LHCN-M2 (cell line): Measurements from ENCODE around the gene STK4. TPM values are rescaled to one million over a fixed set of nuclear protein-coding genes. Genes with fewer than 3 reads are reported as not detected.
"Not testable (repeated sequence)": the region's sequence is repeated elsewhere in the genome, so short reads cannot be mapped to it uniquely, and the experiment has no call there.

ENCODE experiments used
- DNase-seq: peaks from one replicate; pipeline ENCODE4 v3.0.0-alpha.2; 2012; ENCODE audit warnings: low read depth
- total RNA-seq: library from RNA; depleted of rRNA; stranded (reverse); fragments of >200 nt; gene quantifications from 2 replicates; pipeline ENCODE4 v1.2.3, GENCODE V29; 2014

STK4 gene
- total RNA-seq, 1 experiment from 2014 or later: 22.3 TPM

DNA sequence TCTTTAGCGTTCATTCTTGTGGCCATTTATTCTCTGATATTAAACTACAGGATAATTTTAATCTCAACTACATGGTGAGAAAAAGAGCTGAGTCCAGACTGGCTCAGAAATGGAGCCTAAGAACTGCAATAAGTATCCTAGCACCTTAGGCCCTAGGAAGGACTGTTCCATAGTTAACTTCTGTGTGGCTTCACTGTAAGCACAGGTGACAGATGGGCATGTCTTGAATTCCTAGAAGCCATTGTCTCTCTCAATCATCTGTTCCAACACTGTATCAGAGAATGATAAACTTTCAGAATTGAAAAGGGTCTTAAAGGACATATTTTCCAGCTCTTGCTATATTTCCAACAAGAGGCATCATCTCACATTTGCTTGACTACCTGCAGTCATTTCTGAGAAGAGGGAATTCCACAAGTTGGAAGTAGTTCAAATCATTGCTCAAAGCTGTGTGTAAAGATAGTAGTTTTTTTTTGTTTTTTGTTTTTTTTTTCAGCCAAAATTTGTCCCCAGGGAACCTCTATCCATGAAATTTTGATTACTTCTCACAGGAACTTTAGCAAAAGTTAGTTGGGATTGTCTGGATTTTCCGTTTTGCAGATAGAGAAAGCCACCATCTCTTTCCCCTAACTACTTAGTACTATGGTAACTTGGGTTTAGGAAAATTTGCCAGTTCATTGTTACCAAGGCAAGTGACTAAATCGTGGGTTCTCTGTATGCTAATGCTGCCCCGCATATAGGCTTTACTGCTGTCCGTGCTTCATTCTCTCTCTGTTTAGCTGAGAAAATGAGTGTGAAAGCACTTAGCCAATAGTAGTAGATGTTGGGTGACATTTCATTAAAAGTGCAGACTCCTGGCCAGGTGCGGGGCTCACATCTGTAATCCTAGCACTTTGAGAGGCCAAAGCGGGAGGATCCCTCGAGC, 87.4 kb downstream of the STK4 start:
- no peak for DNase-seq

DNA sequence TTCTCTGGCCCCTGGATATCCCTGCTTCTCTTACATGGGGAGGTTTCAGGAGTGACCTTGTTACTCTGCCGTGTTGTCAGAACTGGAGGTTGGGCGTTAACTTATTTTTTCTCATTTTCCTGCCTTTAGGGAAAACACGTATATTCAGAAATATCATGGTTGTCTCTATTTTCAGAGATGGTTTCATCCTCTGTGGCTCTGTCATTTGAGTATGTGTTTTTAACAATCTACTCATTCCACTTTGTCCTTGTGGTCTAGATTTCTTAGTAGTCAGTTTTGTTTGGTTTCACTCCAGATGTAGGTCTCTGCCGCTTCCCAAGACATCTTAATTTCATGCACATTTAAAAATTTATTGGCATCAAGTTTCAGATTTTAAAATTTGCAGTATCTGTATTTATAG, 88.7 kb downstream of the STK4 start:
- DNase-seq: no peak

DNA sequence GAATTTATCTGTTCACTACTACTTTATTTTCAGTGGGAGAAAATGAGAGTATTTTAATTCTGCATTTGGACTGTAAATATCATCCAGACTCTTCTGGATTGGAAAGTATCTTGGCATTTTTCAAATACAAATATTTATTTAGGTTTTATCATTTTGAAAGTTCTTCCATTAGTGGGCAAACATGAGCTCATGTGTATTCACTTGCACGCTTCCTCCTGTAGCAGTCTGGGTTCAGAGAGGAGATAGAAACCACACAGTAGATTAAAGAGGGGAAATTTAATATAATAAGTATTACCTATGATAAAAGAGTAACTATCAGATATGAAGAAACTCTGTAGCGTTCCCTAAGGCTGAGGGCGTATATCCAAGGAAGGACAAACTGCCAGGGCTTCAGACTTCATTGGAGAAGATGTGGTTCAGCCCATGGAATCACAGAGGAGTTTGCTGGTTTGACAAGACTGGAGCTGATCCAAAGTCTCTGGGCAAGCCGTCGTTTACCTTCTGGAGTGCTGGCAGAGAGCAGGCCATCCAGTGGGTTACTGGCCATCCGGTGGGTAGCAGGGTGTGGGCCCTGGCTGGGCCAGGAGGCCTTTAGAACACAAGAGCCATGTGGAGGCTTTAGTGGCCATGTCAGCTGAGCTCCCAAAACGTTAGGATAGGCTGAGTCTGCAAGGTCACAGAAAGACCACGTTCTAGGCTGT, 90.3 kb downstream of the STK4 start:
- DNase-seq: no peak

DNA sequence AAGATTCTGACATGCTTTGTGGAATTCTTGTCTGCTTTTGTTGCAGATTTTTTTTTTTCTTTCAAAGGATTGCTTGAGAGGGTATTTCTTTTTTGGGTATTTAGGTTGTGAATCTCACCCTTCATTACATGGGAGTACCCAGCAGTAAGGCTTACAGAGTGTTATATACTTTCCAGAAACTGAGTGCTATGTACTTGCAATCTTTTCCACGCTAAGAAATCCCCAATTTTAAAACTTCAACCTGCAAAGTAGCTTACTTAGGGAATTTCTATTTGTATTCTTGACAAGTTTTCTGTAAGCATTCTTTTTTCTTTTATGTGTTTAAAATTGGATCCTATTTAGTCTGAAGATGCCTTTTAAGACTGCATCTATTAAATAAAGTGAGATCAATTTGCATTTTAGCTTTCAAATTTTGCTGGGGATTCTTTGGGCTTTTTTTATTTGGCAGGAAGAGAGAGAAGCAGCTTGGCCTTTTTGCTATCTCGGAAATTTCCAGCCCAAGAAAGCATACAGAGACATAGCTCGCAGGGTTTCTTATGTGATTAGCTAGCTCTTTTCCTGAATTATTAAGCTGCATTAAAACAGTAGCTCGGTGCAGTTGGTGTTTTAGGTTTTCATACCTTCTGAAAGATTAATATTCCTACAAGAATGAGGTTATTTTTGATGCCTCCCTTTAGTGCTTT, 92.0 kb downstream of the STK4 start:
- no peak for DNase-seq

DNA sequence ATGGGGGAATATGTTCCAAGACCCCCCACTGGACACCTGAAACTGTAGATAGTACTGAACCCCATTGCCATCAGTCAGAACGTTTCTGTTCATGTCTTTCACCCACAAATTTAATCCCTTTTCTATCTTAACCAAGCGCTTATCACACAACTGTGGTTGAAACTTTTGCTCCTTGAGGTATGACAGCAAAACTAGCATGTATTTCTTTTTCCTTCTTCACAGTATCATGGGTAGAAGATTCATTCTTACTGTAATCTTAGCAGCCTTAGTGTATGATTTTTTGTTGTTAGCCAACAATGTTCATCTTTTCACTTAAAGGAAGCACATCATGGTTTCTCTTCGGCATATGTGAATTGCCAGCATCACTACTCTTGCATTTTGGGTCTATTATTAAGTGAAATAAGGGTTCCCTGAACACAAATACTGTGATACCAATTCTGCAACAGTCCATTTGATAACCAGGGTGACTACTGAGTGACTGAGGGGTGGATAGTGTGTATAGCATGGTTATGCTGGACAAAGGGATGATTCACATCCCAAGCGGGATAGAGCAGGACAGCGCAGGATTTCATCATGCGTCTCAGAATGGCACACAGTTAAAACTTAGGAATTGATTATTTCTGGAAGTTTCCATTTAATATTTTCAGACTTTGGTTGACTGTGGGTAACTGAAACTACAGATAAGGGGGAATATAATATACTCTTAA, 92.9 kb downstream of the STK4 start:
- peak; percentile 82 for DNase-seq

DNA sequence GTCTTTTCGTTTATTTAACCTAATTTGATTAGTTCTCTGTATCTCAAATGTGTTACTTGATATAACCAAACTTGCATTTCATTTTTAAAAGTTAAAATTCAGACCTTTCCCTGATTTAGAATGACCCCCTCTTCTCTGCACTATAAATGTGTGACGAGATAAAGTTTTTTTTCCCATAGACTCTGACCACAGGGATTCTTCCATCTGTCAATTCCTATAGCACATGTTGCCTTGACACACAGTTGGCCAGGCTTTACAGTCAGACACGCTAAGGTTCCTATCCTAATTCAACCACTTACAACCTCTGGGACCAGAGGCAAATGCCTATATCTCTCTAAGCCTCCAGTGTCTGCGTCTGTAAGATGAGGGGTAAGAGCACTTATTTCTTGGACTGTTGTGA, 94.0 kb downstream of the STK4 start:
- no peak for DNase-seq

DNA sequence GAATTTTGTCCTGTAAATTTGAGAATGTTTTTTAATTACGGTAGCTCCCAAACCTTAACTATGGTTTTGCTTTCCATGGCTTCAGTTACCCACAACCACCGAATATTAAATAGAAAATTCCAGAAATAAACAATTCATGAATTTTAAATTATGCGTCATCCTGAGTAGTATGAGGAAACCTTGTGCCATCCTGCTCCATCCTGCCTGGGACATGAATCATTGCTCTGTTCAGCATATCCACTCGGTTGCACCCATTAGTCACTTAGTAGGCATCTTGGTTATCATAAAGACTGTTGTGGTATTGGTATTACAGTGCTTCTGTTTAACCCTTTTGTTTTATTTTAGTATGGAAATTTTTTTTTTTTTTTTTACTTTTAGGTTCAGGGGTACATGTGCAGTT, 94.9 kb downstream of the STK4 start:
- peak; percentile 95 for DNase-seq

DNA sequence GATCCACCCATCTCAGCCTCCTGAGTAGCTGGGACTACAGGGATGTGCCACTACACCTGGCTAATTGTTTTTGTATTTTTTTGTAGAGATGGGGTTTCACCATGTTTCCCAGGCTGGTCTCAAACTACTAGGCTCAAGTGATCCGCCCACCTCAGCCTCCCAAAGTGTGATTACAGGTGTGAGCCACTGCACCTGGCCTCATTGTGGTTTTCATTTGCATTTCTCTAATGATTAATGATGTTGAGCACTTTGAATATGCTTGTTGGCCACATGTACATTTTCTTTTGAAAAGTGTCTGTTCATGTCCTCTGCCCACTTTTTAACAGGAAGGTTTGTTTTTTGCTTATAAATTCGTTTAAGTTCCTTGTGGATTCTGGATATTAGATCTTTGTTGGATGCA, 96.8 kb downstream of the STK4 start:
- DNase-seq: not testable (repeated sequence)

DNA sequence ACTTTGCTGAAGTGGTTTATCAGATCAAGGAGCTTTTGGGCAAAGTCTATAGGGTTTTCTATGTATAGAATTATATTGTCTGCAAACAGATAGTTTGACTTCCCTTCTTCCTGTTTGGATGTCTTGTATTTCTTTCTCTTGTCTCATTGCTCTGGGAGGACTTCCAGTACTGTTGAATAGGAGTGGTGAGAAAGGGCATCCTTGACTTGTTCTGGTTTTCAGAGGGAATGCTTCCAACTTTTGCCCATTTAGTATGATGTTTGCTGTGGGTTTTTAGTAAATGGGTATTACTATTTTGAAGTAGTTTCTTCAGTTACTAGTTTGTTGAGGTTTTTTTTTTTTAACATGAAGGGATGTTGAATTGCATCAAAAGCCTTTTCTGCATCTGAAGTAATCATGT, 98.5 kb downstream of the STK4 start:
- no peak for DNase-seq

DNA sequence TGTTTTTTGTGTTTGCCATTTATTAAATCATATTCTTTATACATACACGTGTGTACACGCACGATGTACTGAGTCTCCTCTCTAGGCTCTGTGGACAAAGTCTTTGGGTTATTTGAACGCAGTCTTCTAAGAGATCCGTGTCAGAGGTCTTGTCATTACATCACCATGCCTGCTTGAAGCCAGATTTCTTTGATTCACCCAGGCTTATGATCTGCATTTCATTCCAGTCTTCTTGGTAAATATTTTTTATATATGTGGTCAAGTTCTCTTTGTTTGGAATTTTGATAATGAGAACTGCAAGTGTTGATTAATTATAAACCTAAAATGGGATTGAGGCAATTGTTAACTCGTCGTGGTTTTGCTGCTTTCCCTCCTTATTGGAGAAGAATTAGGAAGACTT, 100.1 kb downstream of the STK4 start:
- no peak for DNase-seq

DNA sequence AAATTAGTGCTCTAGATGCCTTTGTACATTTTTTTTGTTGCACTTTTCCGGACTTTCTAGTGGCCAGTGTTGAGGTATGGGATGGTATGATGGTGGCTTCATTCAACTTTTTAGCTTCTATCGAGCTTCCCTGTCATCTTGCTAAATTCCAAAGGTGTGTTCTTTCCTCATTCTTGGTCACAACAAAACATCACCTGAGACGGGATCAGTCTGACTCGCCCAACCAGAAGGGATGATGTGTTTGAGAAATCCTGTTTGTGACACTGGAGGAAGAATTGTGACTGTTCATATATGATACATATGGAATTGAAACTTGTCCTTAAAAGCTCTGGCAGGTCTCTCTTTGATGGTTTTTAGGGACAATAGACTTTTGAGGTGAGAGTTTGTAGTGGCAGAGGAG, 100.8 kb downstream of the STK4 start:
- DNase-seq: no peak

DNA sequence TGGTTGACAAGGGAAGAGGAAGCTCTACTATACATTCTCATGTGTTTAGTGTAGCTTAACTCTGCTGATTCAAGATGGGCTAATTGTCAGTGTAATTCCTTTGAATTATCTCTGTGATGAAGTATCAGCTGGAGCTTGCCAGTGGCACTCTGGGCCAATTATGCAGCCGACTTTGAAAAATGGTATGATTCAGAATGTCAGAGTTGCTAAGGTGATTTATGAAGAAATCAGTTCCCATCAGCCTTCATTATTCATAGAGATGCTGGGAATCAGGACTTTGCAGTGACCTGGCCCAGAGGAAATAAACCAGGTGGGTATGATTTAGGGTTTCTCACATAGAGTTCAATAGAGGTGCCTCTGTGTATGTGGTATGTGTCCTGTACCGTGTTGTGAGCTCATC, 101.2 kb downstream of the STK4 start:
- DNase-seq: no peak

DNA sequence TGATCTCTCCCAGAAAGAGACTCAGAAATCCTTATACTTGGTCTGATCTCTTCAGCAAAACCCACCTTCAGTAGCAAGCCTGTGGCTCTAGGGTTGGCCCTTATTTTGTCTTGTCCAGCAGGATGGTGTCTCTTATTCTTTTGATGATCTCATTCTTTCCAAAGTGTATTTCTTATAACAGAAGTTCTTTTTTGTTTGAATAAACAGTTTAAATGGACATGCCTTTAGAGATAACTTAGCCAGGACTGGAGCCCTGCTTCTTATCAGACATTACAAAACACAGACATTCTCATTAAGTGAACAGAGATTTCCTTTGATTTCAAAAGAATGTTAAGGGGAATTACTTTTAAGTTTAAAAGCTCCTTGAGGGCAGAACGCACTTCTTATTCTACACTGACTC, 102.9 kb downstream of the STK4 start:
- DNase-seq: no peak

DNA sequence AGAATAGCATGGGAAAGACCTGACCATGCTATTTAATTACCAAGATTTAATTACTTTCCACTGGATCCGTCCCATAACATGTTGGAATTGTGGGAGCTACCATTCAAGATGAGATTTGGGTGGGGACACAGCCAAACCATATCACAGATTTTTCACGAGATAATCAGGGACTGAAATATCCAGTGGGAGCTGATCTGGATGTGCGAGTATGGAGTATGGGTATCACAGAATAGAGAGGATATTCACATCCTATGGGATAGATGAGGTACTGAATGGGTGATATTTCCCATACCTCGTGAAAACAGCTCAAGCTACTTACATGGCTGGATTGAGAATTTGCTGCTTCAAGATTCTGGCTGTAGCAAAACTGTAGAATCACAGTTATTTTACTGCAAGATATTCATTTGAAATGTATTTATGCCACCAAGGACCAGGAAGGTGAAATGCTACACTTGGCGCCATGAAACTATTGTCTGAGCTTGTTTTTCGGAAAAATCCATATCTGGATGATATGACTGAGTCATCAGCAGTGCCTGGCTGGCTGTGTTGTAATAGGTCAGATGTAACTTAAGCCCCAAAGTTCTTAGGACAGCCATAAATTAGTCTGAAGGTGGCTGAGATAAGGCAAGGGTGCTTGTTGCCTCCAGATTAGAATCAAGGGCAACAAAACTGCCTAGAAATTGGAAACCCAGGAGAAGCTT, 104.8 kb downstream of the STK4 start:
- DNase-seq: peak; percentile 46

DNA sequence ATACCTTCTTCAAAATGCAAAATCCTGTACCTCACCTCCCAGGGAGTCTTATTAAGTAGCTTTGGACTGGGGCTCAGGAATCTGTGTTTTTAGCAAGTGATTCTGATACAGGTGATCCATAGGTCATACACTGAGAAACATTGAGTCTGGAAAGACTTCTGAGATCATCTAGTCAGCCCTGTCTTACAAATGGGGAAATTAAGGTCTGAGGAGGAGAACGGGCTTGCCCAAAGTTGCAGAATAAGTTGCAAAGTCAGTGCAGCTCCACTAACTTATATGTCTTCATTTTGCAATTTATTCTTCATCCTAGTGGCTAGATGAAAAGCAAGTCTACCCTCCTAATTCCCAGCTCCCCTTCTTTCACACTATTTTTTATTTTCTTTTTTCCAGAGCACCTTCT, 105.8 kb downstream of the STK4 start:
- DNase-seq: no peak

DNA sequence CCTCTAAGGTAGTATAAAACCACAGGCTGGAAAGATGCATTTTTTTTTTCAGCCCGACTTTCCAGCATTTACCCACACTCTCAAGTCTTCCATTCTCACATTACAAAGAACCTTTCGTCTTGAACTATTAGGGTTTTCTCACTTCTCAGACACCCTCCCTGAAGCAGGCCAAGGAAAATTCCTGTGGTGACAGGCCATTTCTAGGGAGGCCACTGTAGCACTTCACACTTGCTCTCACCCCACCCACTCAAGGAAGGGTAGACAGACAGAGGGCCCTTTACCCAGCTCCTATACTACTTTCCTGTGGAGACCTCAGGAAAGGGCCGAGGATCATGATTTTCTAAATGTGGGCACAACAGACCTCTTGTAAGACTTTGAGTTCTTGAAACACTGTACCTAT, 106.9 kb downstream of the STK4 start:
- DNase-seq: no peak

DNA sequence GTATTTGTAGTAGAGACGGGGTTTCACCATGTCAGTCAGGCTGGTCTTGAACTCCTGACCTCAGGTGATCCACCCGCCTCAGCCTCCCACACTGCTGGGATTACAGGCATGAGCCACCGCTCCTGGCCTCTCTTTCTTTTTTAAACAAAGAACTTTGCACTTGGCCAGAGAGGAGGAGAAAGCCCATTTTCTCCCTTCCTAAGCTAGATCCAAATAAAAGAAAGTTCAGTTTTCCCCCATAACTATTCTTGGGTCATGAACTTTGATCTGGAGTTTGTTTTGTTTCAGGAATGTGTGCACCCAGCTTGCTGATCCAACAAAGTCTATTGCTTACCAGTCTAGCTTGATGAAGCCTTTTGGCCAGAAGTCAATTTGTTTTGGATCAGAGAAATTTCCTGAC, 111.2 kb downstream of the STK4 start:
- no peak for DNase-seq

DNA sequence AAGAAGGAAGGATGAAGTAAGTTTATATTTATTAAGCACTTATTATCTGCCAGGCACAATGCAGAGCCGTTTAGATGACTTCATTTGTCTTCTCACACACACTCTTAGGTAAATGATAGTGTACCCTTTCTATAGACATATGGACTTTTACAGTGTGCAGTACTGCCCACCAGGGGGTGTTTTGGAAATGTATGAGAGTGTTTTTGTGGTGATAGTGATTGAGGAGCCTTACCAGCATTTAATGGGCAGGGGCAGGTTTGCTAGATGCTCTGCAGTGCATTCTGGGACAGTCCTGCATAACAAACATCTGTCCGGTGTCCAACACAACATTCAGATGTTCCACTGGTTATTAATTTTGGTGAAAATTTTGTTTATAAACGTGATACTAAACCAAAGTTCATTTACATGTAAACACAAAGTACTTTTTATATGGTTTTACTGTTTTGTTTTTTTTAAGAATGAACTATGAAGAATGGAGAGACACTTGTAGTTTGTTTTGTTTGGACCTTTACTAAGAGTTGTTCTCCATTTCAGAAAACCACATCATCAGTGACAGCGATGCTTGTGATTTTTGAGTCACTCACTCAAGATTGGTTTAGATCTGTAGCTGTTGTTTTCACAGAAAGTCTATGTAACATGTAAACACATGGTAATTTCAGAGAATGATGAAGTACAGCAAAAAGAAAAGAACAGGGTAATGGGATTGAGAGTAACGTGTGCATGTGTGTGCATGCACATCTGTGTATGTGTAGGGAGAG, 114.7 kb downstream of the STK4 start:
- DNase-seq: peak; percentile 37

DNA sequence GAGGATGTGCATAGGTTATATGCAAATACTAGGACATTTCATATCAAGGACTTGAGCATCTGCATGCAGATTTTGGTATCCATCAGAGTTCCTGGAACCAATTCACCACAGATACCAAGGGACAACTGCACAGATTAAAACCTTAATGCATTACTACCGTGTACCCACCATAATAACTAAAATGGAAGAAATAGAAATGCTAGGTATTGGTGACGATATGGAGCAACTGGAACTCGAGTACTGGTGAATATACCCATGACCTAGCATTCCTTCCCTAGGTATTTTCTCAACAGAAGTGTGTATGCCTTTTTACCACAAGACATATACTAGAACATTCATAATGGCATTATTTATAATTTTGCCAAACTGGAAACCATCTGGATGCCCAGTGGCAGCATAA, 116.2 kb downstream of the STK4 start:
- no peak for DNase-seq

DNA sequence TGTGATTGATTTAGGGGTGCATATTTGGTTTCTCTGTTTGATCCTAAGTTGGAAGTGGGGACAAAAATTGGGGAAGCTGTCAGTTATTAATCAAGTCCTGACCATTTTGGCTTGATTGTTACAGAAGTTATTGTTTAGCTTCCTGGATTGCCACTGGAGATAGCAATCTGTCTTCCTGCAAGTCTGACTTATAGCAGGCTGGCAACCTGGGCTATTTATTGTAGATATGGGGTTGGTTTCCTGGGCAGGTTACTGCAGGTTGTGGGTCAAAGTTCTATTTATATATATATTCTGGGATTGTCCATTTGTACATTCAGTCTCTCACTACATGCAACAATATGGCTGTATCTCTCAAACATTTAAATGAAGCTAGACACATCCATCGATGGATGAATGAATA, 116.8 kb downstream of the STK4 start:
- DNase-seq: no peak
